HepG2 (cell line): ENCODE data around the gene NFATC3. TPM values are rescaled to one million over a fixed set of nuclear protein-coding genes. Genes with fewer than 3 reads are reported as not detected.

Source experiments
- ARNT2 ChIP-seq: sonication (generic); formaldehyde crosslinking; IDR thresholded peaks from 2 replicates; pipeline ENCODE4 v1.8.0; 2022; ENCODE audit warnings: mild to moderate bottlenecking, low read depth, missing genetic modification reagents, moderate library complexity
- DPF2 ChIP-seq: sonication (generic); formaldehyde crosslinking; IDR thresholded peaks from 2 replicates; pipeline ENCODE4 v1.4.0; 2020; ENCODE audit warnings: mild to moderate bottlenecking, low read depth, missing genetic modification reagents, borderline replicate concordance
- FOXK2 ChIP-seq: fragments of 450-650 bp; IDR thresholded peaks from 2 replicates; pipeline ENCODE4 v1.6.1; 2016
- NR2C2 ChIP-seq: sonication (generic); formaldehyde crosslinking; IDR thresholded peaks from 2 replicates; pipeline ENCODE4 v1.4.0; 2020; ENCODE audit warnings: missing genetic modification reagents, mild to moderate bottlenecking, moderate library complexity, borderline replicate concordance
- SPEN ChIP-seq: sonication (generic); formaldehyde crosslinking; IDR thresholded peaks from 2 replicates; pipeline ENCODE4 v1.5.1; 2020; ENCODE audit warnings: low read depth, mild to moderate bottlenecking, missing genetic modification reagents
- SUZ12 ChIP-seq: fragments of 150-350 bp; IDR thresholded peaks from 2 replicates; pipeline ENCODE4 v1.6.1; 2014; ENCODE audit warnings: low read depth, low read length
- TARDBP ChIP-seq: sonication (generic); formaldehyde crosslinking; IDR thresholded peaks from 2 replicates; pipeline ENCODE4 v1.8.0; 2022; ENCODE audit warnings: mild to moderate bottlenecking, missing genetic modification reagents
- ZFP36L1 ChIP-seq: sonication (generic); formaldehyde crosslinking; IDR thresholded peaks from 2 replicates; pipeline ENCODE4 v1.8.0; 2022; ENCODE audit warnings: mild to moderate bottlenecking, missing genetic modification reagents, moderate library complexity
- ZNF256 ChIP-seq: sonication (generic); formaldehyde crosslinking; conservative IDR thresholded peaks from 2 replicates; pipeline ENCODE4 v1.4.0; 2020; ENCODE audit warnings: missing genetic modification reagents
- ZNF329 ChIP-seq: sonication (generic); formaldehyde crosslinking; IDR thresholded peaks from 2 replicates; pipeline ENCODE4 v1.9.0; 2021; ENCODE audit warnings: low read depth, mild to moderate bottlenecking, missing genetic modification reagents
- ZNF589 ChIP-seq: sonication (generic); formaldehyde crosslinking; conservative IDR thresholded peaks from 2 replicates; pipeline ENCODE4 v1.8.0; 2022; ENCODE audit warnings: mild to moderate bottlenecking, moderate library complexity, missing genetic modification reagents
- ZNF607 ChIP-seq: sonication (generic); formaldehyde crosslinking; IDR thresholded peaks from 2 replicates; pipeline ENCODE4 v1.5.1; 2020; ENCODE audit warnings: missing genetic modification reagents, mild to moderate bottlenecking, borderline replicate concordance
- ZNF816 ChIP-seq: sonication (generic); formaldehyde crosslinking; IDR thresholded peaks from 2 replicates; pipeline ENCODE4 v1.8.0; 2022; ENCODE audit warnings: missing genetic modification reagents, mild to moderate bottlenecking, borderline replicate concordance
- ZSCAN12 ChIP-seq: sonication (generic); formaldehyde crosslinking; IDR thresholded peaks from 2 replicates; pipeline ENCODE4 v1.9.0; 2021; ENCODE audit warnings: mild to moderate bottlenecking, missing genetic modification reagents
- polyA plus RNA-seq, 8 experiments: library from polyadenylated mRNA; depleted of rRNA in 3 of 8; stranded (reverse) in 7 of 8; unstranded in 1 of 8; fragments of >200 nt; fragmentation: Illumina TruSeq in 4 of 8; extraction: Trizol in 4 of 8; gene quantifications; 2 replicates each; pipeline versions ENCODE4 v1.2.1 to v1.2.3, GENCODE V29; 2011 to 2016; ENCODE audit warnings: low read depth in 4 of 8, missing spikeins in 1 of 8, mixed read lengths in 1 of 8; ENCODE audit not compliant: insufficient read depth in 1 of 8
- total RNA-seq, 5 experiments: library from RNA; depleted of rRNA; stranded (reverse); fragments of >200 nt; fragmentation: Illumina TruSeq; extraction: Trizol; gene quantifications; 2 replicates each; pipeline ENCODE4 v1.2.3, GENCODE V29; 2016; ENCODE audit warnings: low read depth in 1 of 5
- TF ChIP-seq, protein P1 (sequence below): sonication (generic); formaldehyde crosslinking; IDR thresholded peaks from 2 replicates; pipeline ENCODE4 v1.4.0; 2020; ENCODE audit warnings: low read depth, mild to moderate bottlenecking, missing genetic modification reagents
- TF ChIP-seq, protein P2 (sequence below): sonication (generic); formaldehyde crosslinking; IDR thresholded peaks from 2 replicates; pipeline ENCODE4 v1.8.0; 2022; ENCODE audit warnings: mild to moderate bottlenecking, missing genetic modification reagents
- TF ChIP-seq, protein P3 (sequence below): sonication (generic); formaldehyde crosslinking; IDR thresholded peaks from 2 replicates; pipeline ENCODE4 v1.8.0; 2022; ENCODE audit warnings: missing genetic modification reagents, mild to moderate bottlenecking, borderline replicate concordance
- TF ChIP-seq, protein P4 (sequence below): sonication (generic); formaldehyde crosslinking; IDR thresholded peaks from 2 replicates; pipeline ENCODE4 v1.5.1; 2020; ENCODE audit warnings: mild to moderate bottlenecking, missing genetic modification reagents, borderline replicate concordance
- TF ChIP-seq, protein P5 (sequence below): sonication (generic); formaldehyde crosslinking; IDR thresholded peaks from 2 replicates; pipeline ENCODE4 v1.5.0; 2020; ENCODE audit warnings: missing genetic modification reagents

The NFATC3 gene
- total and polyA plus RNA-seq, 2 of the 13 experiments (the other 11 are each of a cell fraction or from before 2014, with no cell fraction given) = 52.6 to 62.7 TPM

DNA sequence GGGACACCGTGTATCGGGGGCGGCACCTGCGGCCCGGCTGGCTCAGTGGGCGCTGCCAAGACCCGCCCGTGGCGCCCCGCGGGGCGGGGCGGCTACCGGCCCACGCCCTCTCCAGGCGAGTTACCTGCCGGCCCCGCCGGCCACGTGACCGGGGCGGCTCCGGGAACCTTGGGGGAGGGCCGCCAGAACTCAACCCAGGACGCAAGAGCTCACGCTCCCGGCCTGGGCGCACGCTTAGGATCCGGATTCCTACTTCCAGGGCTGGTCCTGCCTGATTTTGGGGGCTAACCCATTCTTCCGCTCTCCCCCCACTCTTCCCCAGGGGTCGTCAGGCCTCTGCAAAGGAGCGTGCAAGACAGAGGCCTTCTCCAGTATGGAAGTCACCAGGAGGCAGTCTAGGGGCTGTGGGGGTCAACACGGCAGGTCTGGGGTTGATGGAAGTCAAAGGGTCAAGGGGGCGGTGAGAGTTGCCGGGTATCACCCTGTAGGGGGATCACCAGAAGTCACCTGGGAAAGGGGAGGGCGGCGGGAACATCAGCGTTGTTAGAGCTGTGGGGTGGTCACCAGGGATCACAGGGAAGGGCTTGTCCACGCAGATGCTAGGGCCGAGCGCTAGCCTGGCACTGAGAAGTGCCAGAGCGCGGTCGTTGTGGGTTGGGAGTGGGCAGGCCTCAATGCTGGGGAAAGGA lies 151.1 kb downstream of the NFATC3 start (continued):
- TF ChIP-seq, protein P1, sequence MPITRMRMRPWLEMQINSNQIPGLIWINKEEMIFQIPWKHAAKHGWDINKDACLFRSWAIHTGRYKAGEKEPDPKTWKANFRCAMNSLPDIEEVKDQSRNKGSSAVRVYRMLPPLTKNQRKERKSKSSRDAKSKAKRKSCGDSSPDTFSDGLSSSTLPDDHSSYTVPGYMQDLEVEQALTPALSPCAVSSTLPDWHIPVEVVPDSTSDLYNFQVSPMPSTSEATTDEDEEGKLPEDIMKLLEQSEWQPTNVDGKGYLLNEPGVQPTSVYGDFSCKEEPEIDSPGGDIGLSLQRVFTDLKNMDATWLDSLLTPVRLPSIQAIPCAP (CRISPR knock-in tag) = no peak
- TF ChIP-seq ZNF589 (CRISPR knock-in tag) = peak; percentile 72; the same call in 1 of the 2 replicates
- no peak; the same call in 1 of the 2 replicates for TF ChIP-seq SPEN (CRISPR knock-in tag)
- TF ChIP-seq, protein P2, sequence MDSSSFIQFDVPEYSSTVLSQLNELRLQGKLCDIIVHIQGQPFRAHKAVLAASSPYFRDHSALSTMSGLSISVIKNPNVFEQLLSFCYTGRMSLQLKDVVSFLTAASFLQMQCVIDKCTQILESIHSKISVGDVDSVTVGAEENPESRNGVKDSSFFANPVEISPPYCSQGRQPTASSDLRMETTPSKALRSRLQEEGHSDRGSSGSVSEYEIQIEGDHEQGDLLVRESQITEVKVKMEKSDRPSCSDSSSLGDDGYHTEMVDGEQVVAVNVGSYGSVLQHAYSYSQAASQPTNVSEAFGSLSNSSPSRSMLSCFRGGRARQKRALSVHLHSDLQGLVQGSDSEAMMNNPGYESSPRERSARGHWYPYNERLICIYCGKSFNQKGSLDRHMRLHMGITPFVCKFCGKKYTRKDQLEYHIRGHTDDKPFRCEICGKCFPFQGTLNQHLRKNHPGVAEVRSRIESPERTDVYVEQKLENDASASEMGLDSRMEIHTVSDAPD (CRISPR knock-in tag) = peak; percentile 49; the same call in 1 of the 2 replicates
- TF ChIP-seq ZNF607 (CRISPR knock-in tag) = peak; percentile 57
- TF ChIP-seq ZNF256 (CRISPR knock-in tag) = no peak
- TF ChIP-seq ZSCAN12 = no peak
- TF ChIP-seq SUZ12 = no peak
- TF ChIP-seq TARDBP = peak; percentile 63
- peak; percentile 72; the same call in 1 of the 2 replicates for TF ChIP-seq ZNF816 (CRISPR knock-in tag)
- peak; percentile 84 for TF ChIP-seq ARNT2 (CRISPR knock-in tag)
- TF ChIP-seq ZFP36L1 (CRISPR knock-in tag) = peak; percentile 90; the same call in 1 of the 2 replicates
- TF ChIP-seq, protein P3, sequence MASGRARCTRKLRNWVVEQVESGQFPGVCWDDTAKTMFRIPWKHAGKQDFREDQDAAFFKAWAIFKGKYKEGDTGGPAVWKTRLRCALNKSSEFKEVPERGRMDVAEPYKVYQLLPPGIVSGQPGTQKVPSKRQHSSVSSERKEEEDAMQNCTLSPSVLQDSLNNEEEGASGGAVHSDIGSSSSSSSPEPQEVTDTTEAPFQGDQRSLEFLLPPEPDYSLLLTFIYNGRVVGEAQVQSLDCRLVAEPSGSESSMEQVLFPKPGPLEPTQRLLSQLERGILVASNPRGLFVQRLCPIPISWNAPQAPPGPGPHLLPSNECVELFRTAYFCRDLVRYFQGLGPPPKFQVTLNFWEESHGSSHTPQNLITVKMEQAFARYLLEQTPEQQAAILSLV (CRISPR knock-in tag) = no peak
- TF ChIP-seq, protein P4, sequence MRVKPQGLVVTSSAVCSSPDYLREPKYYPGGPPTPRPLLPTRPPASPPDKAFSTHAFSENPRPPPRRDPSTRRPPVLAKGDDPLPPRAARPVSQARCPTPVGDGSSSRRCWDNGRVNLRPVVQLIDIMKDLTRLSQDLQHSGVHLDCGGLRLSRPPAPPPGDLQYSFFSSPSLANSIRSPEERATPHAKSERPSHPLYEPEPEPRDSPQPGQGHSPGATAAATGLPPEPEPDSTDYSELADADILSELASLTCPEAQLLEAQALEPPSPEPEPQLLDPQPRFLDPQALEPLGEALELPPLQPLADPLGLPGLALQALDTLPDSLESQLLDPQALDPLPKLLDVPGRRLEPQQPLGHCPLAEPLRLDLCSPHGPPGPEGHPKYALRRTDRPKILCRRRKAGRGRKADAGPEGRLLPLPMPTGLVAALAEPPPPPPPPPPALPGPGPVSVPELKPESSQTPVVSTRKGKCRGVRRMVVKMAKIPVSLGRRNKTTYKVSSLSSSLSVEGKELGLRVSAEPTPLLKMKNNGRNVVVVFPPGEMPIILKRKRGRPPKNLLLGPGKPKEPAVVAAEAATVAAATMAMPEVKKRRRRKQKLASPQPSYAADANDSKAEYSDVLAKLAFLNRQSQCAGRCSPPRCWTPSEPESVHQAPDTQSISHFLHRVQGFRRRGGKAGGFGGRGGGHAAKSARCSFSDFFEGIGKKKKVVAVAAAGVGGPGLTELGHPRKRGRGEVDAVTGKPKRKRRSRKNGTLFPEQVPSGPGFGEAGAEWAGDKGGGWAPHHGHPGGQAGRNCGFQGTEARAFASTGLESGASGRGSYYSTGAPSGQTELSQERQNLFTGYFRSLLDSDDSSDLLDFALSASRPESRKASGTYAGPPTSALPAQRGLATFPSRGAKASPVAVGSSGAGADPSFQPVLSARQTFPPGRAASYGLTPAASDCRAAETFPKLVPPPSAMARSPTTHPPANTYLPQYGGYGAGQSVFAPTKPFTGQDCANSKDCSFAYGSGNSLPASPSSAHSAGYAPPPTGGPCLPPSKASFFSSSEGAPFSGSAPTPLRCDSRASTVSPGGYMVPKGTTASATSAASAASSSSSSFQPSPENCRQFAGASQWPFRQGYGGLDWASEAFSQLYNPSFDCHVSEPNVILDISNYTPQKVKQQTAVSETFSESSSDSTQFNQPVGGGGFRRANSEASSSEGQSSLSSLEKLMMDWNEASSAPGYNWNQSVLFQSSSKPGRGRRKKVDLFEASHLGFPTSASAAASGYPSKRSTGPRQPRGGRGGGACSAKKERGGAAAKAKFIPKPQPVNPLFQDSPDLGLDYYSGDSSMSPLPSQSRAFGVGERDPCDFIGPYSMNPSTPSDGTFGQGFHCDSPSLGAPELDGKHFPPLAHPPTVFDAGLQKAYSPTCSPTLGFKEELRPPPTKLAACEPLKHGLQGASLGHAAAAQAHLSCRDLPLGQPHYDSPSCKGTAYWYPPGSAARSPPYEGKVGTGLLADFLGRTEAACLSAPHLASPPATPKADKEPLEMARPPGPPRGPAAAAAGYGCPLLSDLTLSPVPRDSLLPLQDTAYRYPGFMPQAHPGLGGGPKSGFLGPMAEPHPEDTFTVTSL (CRISPR knock-in tag) = 0 out of 2 replicates have a peak, but pooled peaks have one; percentile 56
- peak; percentile 55 for TF ChIP-seq ZNF329 (CRISPR knock-in tag)
- 0 out of 2 replicates have a peak, but pooled peaks have one; percentile 25 for TF ChIP-seq NR2C2 (CRISPR knock-in tag)
- no peak for TF ChIP-seq FOXK2
- TF ChIP-seq, protein P5, sequence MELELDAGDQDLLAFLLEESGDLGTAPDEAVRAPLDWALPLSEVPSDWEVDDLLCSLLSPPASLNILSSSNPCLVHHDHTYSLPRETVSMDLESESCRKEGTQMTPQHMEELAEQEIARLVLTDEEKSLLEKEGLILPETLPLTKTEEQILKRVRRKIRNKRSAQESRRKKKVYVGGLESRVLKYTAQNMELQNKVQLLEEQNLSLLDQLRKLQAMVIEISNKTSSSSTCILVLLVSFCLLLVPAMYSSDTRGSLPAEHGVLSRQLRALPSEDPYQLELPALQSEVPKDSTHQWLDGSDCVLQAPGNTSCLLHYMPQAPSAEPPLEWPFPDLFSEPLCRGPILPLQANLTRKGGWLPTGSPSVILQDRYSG (CRISPR knock-in tag) = 0 out of 2 replicates have a peak, but pooled peaks have one; percentile 56
- TF ChIP-seq DPF2 (CRISPR knock-in tag) = no peak
